ENCODE results near the gene AMIGO3. TPM values are rescaled to one million over a fixed set of nuclear protein-coding genes. Genes with fewer than 3 reads are reported as not detected.
A peak's percentile ranks its signal among the peaks of the same experiment; 100 is the strongest.

Gene AMIGO3
- total RNA-seq, 2 donors from 2014 or later, result not detected

DNA sequence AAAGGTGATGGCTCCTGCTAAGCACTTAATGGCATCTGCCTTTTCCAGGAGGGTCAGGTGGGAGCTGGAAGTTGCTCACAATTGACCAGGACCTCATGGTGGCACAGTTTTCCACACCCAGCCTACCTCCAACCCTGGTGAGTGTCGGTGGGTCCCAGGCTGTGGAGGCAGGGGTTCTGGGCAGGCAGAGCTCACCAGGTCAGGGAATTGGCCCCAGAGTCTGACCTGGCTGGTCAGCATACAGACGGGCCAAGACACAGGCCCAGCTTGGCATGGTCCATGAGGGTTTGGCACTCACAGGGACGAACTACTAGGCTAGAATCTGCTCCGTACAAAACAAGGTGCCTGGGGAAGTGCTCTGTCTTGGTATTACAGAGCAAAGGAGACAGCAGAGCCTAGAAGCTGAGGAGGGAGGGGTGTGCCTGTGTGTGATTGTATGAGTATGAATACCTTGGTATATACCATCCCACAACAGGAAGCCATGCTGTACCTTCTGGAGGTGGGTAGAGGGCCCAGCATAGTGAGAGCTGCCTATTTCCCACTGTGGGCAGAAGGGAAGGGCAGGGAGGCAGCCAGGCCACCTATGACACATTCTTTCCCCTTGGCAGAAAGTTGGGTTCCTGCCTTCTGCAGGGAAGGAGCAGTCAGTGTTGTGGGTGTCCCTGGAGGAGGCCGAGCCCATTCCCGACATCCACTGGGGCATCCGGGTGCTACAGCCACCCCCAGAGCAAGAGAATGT is 38.8 kb downstream of the AMIGO3 start:
- no peak for DNase-seq (ENCODE audit: low spot score)
- intact Hi-C loops (cut with DNase I), result loop anchor here in 1 of 2 donors (5.0 kb wide), 1 partner anchor 138 kb away; no protein-coding TSS in a partner anchor

DNA sequence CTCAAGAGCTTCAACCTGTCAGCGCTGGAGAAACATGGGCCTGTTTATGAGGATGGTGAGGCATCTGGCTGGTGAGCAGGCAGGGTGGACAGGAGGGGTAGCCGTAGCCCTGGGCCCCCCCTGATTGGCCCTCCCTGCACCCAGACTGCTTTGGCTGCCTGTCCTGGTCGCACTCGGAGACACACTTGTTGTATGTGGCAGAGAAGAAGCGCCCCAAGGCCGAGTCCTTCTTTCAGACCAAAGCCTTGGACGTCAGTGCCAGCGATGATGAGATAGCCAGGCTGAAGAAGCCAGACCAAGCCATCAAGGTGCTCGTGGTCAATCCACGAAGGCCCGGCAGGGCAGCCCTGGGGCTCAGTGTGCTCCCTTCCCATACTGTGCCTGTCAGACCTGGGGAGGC is 43.6 kb downstream of the AMIGO3 start:
- no peak for DNase-seq (ENCODE audit: low spot score)
- intact Hi-C loops (cut with DNase I), result no loop called here

DNA sequence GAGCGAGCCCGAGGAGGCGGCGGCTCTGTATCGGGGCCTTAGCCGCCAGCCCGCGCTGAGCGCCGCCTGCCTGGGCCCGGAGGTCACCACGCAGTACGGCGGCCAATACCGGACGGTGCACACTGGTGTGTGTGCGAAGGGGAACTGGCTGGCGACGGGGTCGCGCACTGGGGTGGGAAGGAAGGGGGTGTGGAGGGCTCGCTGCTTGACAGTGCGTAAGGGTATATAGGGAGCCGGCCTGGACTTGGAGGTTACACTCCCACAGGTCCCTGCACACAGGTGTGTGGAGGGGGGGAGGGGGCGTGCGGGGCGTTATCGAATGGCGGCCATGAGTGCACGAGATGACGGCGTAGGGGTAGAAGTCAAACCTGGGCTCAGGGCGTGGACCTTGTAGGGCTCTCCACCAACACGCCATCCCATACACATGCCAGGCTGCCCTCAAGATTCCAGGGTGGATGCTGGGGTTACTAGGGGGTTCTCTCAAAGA is 44.9 kb downstream of the AMIGO3 start:
- intact Hi-C loops (cut with DNase I), result loop anchor here in 1 of 2 donors (5.0 kb wide), 1 partner anchor 137 kb away; no protein-coding TSS in a partner anchor
- DNase-seq (ENCODE audit: low spot score), result no peak

DNA sequence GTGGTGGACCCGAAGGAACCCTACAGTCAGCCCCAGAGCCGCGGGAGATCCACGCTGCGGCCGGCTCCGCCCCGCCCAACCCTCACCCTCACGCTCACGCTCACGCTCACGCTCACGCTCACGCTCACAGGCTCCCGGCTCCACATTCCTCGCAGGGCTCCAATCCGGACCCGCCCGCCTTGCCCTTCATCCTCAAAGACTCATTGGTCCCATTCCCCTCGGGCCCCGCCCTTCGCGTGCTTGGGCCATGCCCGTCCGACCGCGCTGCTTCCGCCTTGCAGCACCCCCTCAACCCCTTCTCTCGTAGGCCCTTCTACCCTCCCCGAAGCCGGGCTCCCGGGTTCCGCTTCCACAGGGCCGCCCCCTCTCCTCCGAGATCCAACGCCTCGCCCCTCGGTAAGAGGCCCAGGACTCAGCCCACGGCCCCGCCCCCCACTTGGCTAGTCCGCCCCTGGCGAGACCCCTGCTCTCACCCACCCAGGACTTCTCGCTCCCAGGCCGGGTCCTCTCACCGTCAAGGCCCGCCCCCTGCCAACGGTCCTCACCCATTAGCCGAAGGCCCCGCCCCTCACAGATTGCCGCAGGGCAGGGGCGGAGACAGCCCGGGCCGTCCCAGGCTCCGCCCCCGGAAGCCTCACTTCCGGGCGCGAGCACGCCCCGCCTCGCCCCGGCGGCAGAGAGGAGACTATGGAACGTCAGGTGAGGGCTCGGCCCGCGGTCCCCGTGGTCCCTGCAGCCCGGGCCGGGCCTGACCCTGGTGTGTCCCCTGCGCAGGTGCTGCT is 45.6 kb downstream of the AMIGO3 start, which contains the start of gene APEH:
APEH (plus strand) TSS at position 637 of the 782 bp plus-strand sequence; CDS start at position 688, 51 bp downstream.
- peak; percentile 99 for DNase-seq (ENCODE audit: low spot score)
- intact Hi-C loops (cut with DNase I), result loop anchor here in 1 of 2 donors (5.0 kb wide), 1 partner anchor 137 kb away; no protein-coding TSS in a partner anchor

DNA sequence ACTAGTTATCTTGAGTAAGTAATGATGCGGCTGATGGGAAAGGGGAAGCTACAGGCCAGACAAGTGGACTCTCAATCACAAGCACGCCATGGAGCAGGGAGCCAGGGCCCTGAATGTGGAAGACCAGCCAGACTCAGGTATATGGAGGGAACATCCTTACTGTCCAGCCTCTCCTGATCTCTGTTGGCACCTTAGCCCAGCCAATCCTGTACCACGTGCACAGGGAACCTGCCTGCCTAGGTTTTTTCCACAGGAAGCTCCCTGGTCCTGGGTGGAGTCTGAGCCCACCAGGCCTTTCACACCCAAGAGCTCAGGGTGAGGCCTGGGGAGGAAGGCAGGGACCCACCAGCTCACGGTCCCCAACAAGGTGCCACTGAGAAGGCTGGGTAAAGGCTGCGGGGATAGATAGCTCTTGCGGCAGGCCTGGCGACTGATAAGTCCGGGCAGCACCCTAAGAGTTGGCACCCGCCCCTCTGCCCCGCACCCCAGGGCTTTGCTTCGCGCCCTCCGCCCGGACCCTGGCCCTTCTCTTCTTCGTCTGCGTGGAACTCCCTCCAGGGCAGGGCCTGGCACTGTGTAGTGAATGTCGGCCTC is 46.3 kb downstream of the AMIGO3 start:
- intact Hi-C loops (cut with DNase I), result loop anchor here in 1 of 2 donors (5.0 kb wide), 1 partner anchor 136 kb away; no protein-coding TSS in a partner anchor

DNA sequence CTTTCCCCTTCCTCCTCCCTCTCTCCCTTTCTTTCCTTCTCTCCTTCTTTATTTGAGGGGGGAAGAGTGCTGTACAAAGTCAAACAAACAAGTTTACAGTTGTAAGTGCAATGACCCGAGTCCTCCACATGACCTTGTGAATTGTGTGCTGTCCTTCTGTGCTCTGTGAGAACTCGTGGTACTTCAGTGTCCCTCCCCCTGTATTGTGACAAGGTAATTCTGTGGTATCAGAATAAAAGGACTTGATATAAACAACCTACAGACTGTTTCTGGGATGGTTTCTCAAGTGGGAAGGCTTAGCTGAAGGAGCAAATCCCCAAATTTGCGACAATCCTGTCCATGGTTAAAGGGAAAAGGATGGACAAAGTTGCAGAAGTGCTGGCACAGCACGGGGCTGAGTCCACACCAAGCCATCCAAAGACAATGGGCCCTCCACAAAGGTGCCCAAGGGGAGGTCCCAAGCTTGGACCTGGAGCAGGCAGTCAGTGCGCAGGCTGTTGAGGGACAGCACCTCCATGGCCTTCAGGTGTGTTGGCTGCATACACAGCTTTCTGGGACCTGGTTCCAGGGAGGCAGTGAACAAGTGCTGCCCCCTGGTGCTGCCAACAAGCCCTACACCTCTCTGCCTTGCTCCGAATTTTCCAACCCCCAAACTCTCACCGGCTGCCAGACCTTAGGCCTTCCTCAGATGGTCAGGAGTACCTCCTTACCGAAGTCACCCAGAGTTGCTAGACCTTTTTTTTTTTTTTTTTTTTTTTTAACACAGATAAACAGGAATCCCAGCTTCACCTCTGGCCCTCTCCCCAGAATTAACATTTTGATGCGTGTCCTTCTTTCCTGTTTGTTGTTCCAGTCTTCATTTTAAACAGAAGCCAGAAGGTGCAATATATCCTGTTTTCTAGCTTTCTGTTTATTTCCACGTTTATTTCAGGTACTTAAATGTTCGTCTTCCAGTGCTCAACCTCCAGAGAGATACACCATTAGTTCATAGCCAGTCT is 47.9 kb downstream of the AMIGO3 start:
- DNase-seq (ENCODE audit: low spot score), result no peak
- intact Hi-C loops (cut with DNase I), result loop anchor here (2.0 to 5.0 kb wide), 2 partner anchors 131 to 134 kb away; no protein-coding TSS in a partner anchor

More for the DNA sequence above, 46.3 kb downstream of the AMIGO3 start:
- DNase-seq (ENCODE audit: low spot score), result no peak

DNA sequence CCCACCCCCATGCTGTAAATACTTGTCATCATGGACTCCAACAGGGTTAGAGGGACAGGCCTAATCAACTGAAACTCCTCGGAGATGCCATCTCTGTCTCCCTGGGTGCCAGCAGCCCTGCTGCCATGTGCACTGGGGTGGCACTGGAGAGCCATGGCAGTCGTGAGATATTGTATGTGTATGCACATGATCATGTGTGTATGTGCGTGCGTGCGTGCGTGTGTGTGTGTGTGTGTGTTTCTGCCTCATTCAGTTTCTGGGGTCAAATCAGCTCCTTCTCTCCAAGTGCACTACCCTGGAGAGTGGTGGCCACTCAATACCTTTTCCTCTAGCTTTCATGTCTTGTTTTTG is 48.6 kb downstream of the AMIGO3 start:
- no peak for DNase-seq (ENCODE audit: low spot score)
- intact Hi-C loops (cut with DNase I), result loop anchor here (2.0 to 5.0 kb wide), 2 partner anchors 130 to 134 kb away; no protein-coding TSS in a partner anchor

DNA sequence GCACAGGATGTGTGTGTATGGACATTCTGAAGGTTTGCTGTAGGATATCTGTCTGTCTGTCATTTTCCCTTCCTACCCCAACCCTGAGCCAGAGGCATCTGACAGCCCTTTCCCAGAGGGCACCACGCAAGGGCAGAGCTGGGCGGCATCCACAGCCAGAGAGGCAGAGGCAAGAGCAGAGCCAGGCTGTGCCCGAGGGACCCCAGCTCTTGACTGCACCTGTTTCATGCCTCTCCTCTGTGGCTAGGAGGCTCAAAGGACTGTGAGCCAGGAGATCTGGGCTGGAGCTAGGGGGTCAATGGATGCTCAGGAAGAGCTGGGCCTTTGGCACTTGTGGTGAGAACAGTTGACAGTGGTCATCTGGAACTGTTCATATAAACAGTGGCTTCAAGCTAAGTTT is 50.1 kb downstream of the AMIGO3 start:
- intact Hi-C loops (cut with DNase I), result no loop called here
- DNase-seq (ENCODE audit: low spot score), result no peak

DNA sequence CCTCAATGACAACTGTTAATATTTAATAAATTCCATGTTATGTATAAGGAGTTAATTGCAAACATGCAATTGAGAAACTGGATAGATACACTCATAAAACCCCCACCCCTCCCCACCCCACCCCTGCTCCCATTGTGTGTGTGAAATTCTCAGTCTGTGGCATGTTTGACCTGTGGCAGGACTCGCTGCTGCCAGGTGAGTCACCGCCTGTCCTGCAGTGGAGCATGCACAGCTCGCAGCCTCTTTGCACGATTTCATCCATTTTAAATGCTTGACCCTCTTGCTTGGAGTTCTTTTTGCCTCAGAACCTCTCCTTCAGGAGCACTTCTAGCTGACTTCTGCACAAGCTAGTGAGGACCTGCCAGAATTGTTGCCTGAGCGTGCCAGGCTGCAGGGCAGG is 50.6 kb downstream of the AMIGO3 start:
- intact Hi-C loops (cut with DNase I), result no loop called here
- no peak for DNase-seq (ENCODE audit: low spot score)

DNA sequence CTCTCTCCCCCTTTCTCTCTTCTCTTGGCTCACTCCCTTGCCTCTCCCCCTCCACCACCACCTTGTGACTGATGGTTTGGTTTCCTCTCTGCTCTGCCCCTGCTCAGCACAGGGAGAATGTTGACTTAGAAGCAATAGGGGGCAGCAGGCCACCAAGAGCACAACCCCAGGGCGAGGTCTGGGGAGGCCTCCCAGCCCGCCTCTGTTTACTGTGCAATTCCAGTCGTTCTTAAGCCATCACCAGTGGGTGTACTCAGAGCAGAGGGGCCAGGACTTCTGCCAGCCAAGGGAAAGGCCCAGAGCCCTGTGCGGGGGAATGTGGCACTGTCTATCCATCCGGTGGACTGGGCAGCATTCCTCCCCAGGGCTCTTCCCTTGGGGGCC is 51.1 kb downstream of the AMIGO3 start:
- DNase-seq (ENCODE audit: low spot score), result no peak
- intact Hi-C loops (cut with DNase I), result no loop called here

DNA sequence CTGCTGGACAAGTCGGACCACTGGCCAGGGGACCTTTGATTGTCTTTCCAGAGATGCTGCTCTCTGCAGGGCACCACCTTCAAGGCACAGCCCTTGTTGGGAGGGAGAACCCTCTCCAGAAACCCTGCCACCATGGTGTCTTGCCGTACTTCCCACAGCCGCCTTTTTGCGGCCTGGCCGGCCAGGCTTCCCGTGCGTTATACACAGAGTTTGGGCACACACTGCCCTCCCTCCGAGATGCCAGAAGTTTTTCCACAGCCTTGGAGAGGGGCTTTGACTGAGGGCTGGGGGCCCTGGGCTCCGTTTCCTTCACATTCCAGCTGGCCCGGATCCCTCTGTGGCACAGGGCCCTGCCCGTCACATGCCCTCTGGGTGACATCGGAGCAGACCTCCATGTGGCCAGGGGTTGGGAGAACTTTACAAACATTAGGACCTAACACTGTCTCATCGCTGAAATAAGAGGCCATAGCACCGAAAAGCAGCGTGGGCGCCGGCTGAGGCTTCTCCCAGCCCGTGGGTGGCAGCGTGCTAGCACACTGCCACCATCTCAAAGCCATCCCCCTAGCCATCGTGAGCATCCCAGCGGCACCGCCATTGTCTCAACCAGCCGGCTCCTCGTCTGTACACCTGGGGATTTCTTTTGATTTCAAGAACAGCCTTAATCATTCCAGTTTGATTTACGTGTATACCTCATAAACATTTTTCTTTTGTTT is 51.6 kb downstream of the AMIGO3 start:
- no peak for DNase-seq (ENCODE audit: low spot score)
- intact Hi-C loops (cut with DNase I), result no loop called here

Other genes starting within 250 kb of the AMIGO3 start
- gene DAG1, start 249.4 kb downstream of the AMIGO3 start, total RNA-seq, result 10 to 100 TPM; 90.8 to 92.8 TPM
- under 1 TPM; 0.42 to 0.48 TPM for gene BSN, start 165.2 kb downstream of the AMIGO3 start, total RNA-seq
- gene APEH, start 45.3 kb downstream of the AMIGO3 start, total RNA-seq, result 10 to 100 TPM; 51.8 to 52.5 TPM
- gene MST1, start 30.2 kb downstream of the AMIGO3 start, total RNA-seq, result 1 to 10 TPM; 3.0 to 9.1 TPM
- gene RNF123, start 30.1 kb downstream of the AMIGO3 start, total RNA-seq, result 10 to 100 TPM; 28.3 to 29.5 TPM
- gene GMPPB, start 4.3 kb upstream of the AMIGO3 start, total RNA-seq, result 10 to 100 TPM; 28.8 to 29.6 TPM
- 10 to 100 TPM; 31.5 to 33.3 TPM for gene IP6K1, start 66.9 kb upstream of the AMIGO3 start, total RNA-seq
- gene CDHR4, start 80.2 kb upstream of the AMIGO3 start, total RNA-seq, result under 1 TPM; 0.29 to 0.46 TPM
- 1 to 10 TPM; 5.6 to 5.9 TPM for gene INKA1, start 83.6 kb upstream of the AMIGO3 start, total RNA-seq
- 10 to 100 TPM; 32.1 to 56.9 TPM for gene UBA7, start 94.3 kb upstream of the AMIGO3 start, total RNA-seq
- 1 to 10 TPM; 1.5 to 2.2 TPM for gene TRAIP, start 136.9 kb upstream of the AMIGO3 start, total RNA-seq
- not detected for gene CAMKV, start 150.2 kb upstream of the AMIGO3 start, total RNA-seq
- 1 to 10 TPM; 1.2 to 1.4 TPM for gene MST1R, start 184.2 kb upstream of the AMIGO3 start, total RNA-seq
- gene MON1A, start 210.1 kb upstream of the AMIGO3 start, total RNA-seq, result 1 to 10 TPM; 7.6 to 9.3 TPM
- gene RBM6, start 220.5 kb upstream of the AMIGO3 start, total RNA-seq, result 10 to 100 TPM; 53.4 to 62.6 TPM

All from posterior vena cava (tissue), 2 donors.